ENCODE measurements around the gene CBX4.

Gene CBX4

DNA sequence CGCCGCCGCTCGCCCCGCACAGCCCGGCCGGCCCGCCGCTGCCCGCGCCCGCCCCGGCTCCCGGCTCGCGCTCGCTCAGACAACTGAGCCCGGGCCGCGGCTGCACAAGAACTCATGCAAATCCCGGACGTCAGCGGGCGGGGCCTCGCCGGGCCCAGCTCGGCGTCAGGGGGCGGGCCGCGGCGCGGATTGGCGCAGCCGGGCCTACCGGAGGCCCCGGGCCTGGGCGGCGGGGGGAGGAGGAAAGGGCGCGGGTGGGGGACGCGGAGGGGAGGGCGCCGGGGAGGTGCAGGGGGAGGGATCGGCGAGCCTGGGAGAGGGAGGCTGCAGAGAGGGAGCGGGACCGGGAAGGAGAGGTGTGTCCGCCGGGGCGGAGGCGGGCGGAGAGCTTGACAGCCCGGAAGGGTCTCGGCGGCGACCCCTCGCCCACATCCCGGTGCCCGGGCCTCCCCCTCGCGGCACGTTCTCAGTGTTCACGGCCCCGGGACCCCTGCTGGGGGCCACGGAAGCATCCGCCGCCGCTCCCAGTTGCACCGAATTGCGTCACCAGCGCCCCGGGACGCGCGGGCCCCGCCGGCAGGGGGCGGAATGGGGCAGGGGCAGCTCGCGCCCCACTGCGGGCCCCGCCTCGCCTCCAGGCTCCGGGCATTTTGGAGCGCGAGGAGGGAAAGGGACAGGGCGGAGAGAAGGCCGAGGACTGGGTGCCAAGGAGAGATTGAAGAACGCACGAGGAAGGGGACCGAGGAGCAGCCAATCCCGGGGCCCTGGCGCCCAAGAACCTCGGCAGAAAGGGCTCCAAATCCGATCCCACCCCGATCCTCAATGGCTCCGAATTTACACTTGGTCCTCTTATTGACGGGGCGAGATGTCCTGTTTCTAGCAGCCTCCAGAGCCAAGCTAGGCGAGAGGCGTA lies at the start of gene CBX4:
Gene CBX4 (minus strand): TSS at position 85 of the 913 bp plus-strand sequence. CDS start 189 bp downstream, outside the sequence.
- TF ChIP-seq, protein P1, sequence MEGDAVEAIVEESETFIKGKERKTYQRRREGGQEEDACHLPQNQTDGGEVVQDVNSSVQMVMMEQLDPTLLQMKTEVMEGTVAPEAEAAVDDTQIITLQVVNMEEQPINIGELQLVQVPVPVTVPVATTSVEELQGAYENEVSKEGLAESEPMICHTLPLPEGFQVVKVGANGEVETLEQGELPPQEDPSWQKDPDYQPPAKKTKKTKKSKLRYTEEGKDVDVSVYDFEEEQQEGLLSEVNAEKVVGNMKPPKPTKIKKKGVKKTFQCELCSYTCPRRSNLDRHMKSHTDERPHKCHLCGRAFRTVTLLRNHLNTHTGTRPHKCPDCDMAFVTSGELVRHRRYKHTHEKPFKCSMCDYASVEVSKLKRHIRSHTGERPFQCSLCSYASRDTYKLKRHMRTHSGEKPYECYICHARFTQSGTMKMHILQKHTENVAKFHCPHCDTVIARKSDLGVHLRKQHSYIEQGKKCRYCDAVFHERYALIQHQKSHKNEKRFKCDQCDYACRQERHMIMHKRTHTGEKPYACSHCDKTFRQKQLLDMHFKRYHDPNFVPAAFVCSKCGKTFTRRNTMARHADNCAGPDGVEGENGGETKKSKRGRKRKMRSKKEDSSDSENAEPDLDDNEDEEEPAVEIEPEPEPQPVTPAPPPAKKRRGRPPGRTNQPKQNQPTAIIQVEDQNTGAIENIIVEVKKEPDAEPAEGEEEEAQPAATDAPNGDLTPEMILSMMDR (IDR thresholded peaks at IDR 0.05; ENCODE audit: low read depth, low read length): peak; percentile 29
- peak; percentile 82 for DNase-seq (ENCODE audit: extremely low read depth, low read depth)

GRCh38 chr17:79888009-79888540 lies 48.8 kb upstream of the CBX4 start:
- no peak for DNase-seq (ENCODE audit: extremely low read depth, low read depth)
- TF ChIP-seq, protein P1 (IDR thresholded peaks at IDR 0.05; ENCODE audit: low read depth, low read length): no peak

DNA sequence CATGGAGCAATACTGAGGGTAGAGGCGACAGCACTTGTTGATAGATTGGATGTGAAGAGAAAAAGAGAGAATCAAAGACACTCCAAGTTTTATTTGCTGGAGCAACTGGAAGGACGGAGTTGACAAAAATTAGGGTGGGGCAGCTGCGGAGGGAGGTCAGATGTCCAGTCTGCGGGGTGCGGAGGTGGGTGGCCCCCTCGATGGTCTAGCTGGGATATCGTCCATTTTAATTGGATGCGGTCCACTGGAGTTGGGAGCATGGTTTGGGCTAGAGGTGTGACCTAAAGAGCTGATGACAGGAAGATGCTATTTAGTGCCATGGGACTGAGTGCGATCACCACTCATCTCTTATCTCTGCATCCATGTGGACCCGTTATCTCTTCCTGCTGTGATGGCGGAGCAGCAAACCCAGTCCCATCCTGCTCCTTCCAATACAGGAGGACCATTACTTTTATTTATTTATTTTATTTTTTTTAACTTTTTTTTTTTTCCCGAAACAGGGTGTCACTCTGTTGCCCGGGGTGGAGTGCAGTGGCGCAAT lies 48.3 kb upstream of the CBX4 start:
- TF ChIP-seq, protein P1 (IDR thresholded peaks at IDR 0.05; ENCODE audit: low read depth, low read length): no peak
- no peak for DNase-seq (ENCODE audit: extremely low read depth, low read depth)

GRCh38 chr17:79883202-79883601 lies 44.0 kb upstream of the CBX4 start:
- no peak for DNase-seq (ENCODE audit: extremely low read depth, low read depth)
- TF ChIP-seq, protein P1 (IDR thresholded peaks at IDR 0.05; ENCODE audit: low read depth, low read length): no peak

GRCh38 chr17:79878329-79878947 lies 39.2 kb upstream of the CBX4 start:
- DNase-seq (ENCODE audit: extremely low read depth, low read depth): no peak
- TF ChIP-seq, protein P1 (IDR thresholded peaks at IDR 0.05; ENCODE audit: low read depth, low read length): no peak

DNA sequence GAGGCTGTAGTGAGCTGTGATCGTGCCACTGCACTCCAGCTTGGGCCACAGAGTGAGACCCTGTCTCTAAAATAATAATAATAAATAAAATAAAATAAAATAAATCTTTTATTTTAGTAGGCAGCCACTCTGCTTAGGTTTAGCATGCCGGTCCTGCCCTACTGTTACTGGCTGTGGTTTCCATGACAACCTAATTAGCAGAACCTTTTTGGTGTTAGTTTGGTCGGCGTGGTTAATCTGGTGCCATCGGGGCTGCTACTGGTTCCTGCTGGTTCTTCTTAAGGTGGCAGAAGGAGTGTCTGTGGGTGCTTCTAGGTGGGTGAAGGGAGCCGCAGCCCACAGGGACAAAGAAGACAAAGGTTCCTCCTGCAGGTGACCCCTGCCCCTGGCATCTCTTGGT lies 37.8 kb upstream of the CBX4 start:
- TF ChIP-seq, protein P1 (IDR thresholded peaks at IDR 0.05; ENCODE audit: low read depth, low read length): no peak
- DNase-seq (ENCODE audit: extremely low read depth, low read depth): no peak
